Measurements from ENCODE around the gene THADA.

Gene THADA

GRCh38 chr2:43424262-43425207, 171.3 kb downstream of the THADA start:
- no peak overlapping the region for H3K27ac Mint-ChIP-seq
- H3K4me1 Mint-ChIP-seq, result peaks cover 32% of the 10 kb centered on the region
- peaks cover 17% of the 10 kb centered on the region for H3K36me3 Mint-ChIP-seq (ENCODE audit: low read depth)
- no peaks in the 10 kb centered on the region for H3K9me3 Mint-ChIP-seq
- no peak for TF ChIP-seq CTCF (IDR thresholded peaks at IDR 0.05)
- no peak for DNase-seq
- H3K27me3 Mint-ChIP-seq (ENCODE audit: low read depth, poor library complexity), result no peaks in the 10 kb centered on the region
- no peak overlapping the region for H3K4me3 Mint-ChIP-seq

- peaks cover 32% of the 10 kb centered on the region for H3K4me1 Mint-ChIP-seq
- peaks cover 21% of the 10 kb centered on the region for H3K36me3 Mint-ChIP-seq (ENCODE audit: low read depth)
- no peak for TF ChIP-seq CTCF (IDR thresholded peaks at IDR 0.05)
- no peak for DNase-seq
- no peaks in the 10 kb centered on the region for H3K9me3 Mint-ChIP-seq
- H3K27me3 Mint-ChIP-seq (ENCODE audit: low read depth, poor library complexity), result no peaks in the 10 kb centered on the region
- no peak overlapping the region for H3K4me3 Mint-ChIP-seq
- no peak overlapping the region for H3K27ac Mint-ChIP-seq
Observed at GRCh38 chr2:43423941-43424261, 171.9 kb downstream of the THADA start.

- DNase-seq, result no peak
- no peak overlapping the region for H3K4me3 Mint-ChIP-seq
- peaks cover 10% of the 10 kb centered on the region for H3K36me3 Mint-ChIP-seq (ENCODE audit: low read depth)
- peak overlapping the region; percentile 29 for H3K27ac Mint-ChIP-seq
- no peaks in the 10 kb centered on the region for H3K27me3 Mint-ChIP-seq (ENCODE audit: low read depth, poor library complexity)
- no peaks in the 10 kb centered on the region for H3K9me3 Mint-ChIP-seq
- no peak for TF ChIP-seq CTCF (IDR thresholded peaks at IDR 0.05)
- peaks cover 26% of the 10 kb centered on the region for H3K4me1 Mint-ChIP-seq
Observed at GRCh38 chr2:43421194-43421593, 174.6 kb downstream of the THADA start.

GRCh38 chr2:43420389-43420801, 175.4 kb downstream of the THADA start:
- Mint-ChIP-seq H3K36me3 (ENCODE audit: low read depth) (peaks cover 10% of the 10 kb centered on the region), H3K4me3 (no peak overlapping the region), H3K4me1 (peaks cover 27% of the 10 kb centered on the region), H3K9me3 (no peaks in the 10 kb centered on the region), H3K27ac (no peak overlapping the region), H3K27me3 (ENCODE audit: low read depth, poor library complexity) (no peaks in the 10 kb centered on the region)
- TF ChIP-seq CTCF (IDR thresholded peaks at IDR 0.05), result no peak
- no peak for DNase-seq

- Mint-ChIP-seq H3K27ac (no peak overlapping the region), H3K9me3 (no peaks in the 10 kb centered on the region), H3K4me3 (no peak overlapping the region), H3K4me1 (peaks cover 27% of the 10 kb centered on the region), H3K36me3 (ENCODE audit: low read depth) (peaks cover 10% of the 10 kb centered on the region), H3K27me3 (ENCODE audit: low read depth, poor library complexity) (no peaks in the 10 kb centered on the region)
- TF ChIP-seq CTCF (IDR thresholded peaks at IDR 0.05), result no peak
- no peak for DNase-seq
Observed at GRCh38 chr2:43419876-43420275, 176.0 kb downstream of the THADA start.

- no peak overlapping the region for H3K27ac Mint-ChIP-seq
- no peaks in the 10 kb centered on the region for H3K9me3 Mint-ChIP-seq
- peaks cover 28% of the 10 kb centered on the region for H3K4me1 Mint-ChIP-seq
- TF ChIP-seq CTCF (IDR thresholded peaks at IDR 0.05), result no peak
- H3K4me3 Mint-ChIP-seq, result no peak overlapping the region
- no peak for DNase-seq
- H3K36me3 Mint-ChIP-seq (ENCODE audit: low read depth), result peaks cover 10% of the 10 kb centered on the region
- no peaks in the 10 kb centered on the region for H3K27me3 Mint-ChIP-seq (ENCODE audit: low read depth, poor library complexity)
Observed at GRCh38 chr2:43419243-43419642, 176.6 kb downstream of the THADA start.
